Prostate gland (tissue), 2 donors: Measurements from ENCODE around the gene POU4F1.

Experiments
- CTCF ChIP-seq, 4 experiments: fragments of 200-600 bp in 2 of 4; fragments of 450-650 bp in 2 of 4; sonication (generic) in 2 of 4; IDR thresholded peaks; 1 replicate in 3 of 4; 2 replicates in 1 of 4; pipeline ENCODE4 v1.5.1; 2016 to 2019; ENCODE audit warnings: antibody characterized with exemption in 4 of 4, mild to moderate bottlenecking in 2 of 4, moderate library complexity in 2 of 4
- POLR2A ChIP-seq: fragments of 450-650 bp; IDR thresholded peaks from one replicate; pipeline ENCODE4 v1.6.1; 2016; ENCODE audit warnings: antibody characterized with exemption, mild to moderate bottlenecking
- POLR2AphosphoS5 ChIP-seq: sonication (generic); formaldehyde crosslinking; IDR thresholded peaks from one replicate; pipeline ENCODE4 v1.6.1; 2017; ENCODE audit warnings: antibody characterized with exemption

GRCh38 chr13:78595495-78596398 is 7.6 kb downstream of the POU4F1 start:
- TF ChIP-seq CTCF (IDR thresholded peaks at IDR 0.05) (no peak), POLR2A (no peak), POLR2AphosphoS5 (no peak)
